HepG2 (cell line): Measurements from ENCODE around the gene DOCK10. TPM values are rescaled to one million over a fixed set of nuclear protein-coding genes. Genes with fewer than 3 reads are reported as not detected.

Experiments used
- ATAC-seq: fragments of 200-7000 bp; cut with Tn5 transposase; 3 replicates; pipeline ENCODE4 v1.9.1; 2020; ENCODE audit warnings: mild to moderate bottlenecking, moderate library complexity
- BruUV-seq: library from RNA; stranded (reverse); fragments of 400-500 nt; replicated peaks from 2 replicates; lab custom pipeline; 2021; lab: Mats Ljungman, UMichigan
- CTCF ChIA-PET: fragments of 300-600 bp; formaldehyde crosslinking; extraction: SDS; loops from one replicate; lab custom pipeline; 2021; ENCODE audit warnings: low total read pairs, inconsistent platforms, low intra/inter-chr PET ratio; lab: Yijun Ruan, JAX
- POLR2A ChIA-PET: fragments of 350-600 bp; sonication (Branson Sonifier 250); formaldehyde crosslinking; loops from one replicate; lab custom pipeline; 2020; ENCODE audit warnings: antibody characterized with exemption, inconsistent platforms; lab: Yijun Ruan, JAX
- DNase-seq: peaks from one replicate; pipeline ENCODE4 v3.0.0-alpha.2; 2015; ENCODE audit warnings: low spot score
- FAIRE-seq: peaks from 3 replicates; lab custom pipeline; 2011; peaks lifted over from hg19 to GRCh38; lab: Jason Lieb, UNC
- H2AFZ ChIP-seq: one replicate; pipeline ENCODE4 v1.6.1; 2011; ENCODE audit warnings: low read length, inconsistent platforms
- H3K27ac ChIP-seq: fragments of 300-600 bp; 3 replicates; pipeline ENCODE4 v1.8.0; 2011; ENCODE audit warnings: mixed run types, mild to moderate bottlenecking, mixed read lengths, low read length, inconsistent platforms; ENCODE audit not compliant: insufficient read depth; ENCODE audit errors: extremely low read length
- H3K27me3 ChIP-seq, 2 experiments: fragments of 200-600 bp in 1 of 2; 2 replicates in 1 of 2; 3 replicates in 1 of 2; pipeline versions ENCODE4 v1.6.0 to v1.8.0; 2011; ENCODE audit warnings: low read length in 2 of 2, mild to moderate bottlenecking in 2 of 2, moderate library complexity in 2 of 2, inconsistent platforms in 1 of 2; ENCODE audit not compliant: insufficient read depth in 2 of 2, control insufficient read depth in 1 of 2
- H3K36me3 ChIP-seq, 2 experiments: fragments of 200-600 bp in 1 of 2; replicated peaks in 1 of 2; 2 replicates in 1 of 2; 3 replicates in 1 of 2; pipeline versions ENCODE4 v1.5.1 to v1.8.0; 2011; ENCODE audit warnings: low read length in 2 of 2, inconsistent platforms in 1 of 2; ENCODE audit not compliant: insufficient read depth in 2 of 2, control insufficient read depth in 1 of 2
- H3K4me1 ChIP-seq: 2 replicates; pipeline ENCODE4 v1.5.1; 2012; ENCODE audit warnings: low read length, inconsistent platforms; ENCODE audit not compliant: insufficient read depth
- H3K4me2 ChIP-seq: 2 replicates; pipeline ENCODE4 v1.6.0; 2011; ENCODE audit warnings: low read depth, low read length, inconsistent platforms
- H3K4me3 ChIP-seq, 3 experiments: fragments of 200-600 bp in 1 of 3; sonication (generic), shearing (Covaris generic) in 1 of 3; replicated peaks in 1 of 3; 2 replicates each; pipeline ENCODE4 v1.5.1; 2011 to 2016; ENCODE audit warnings: low read length in 3 of 3, inconsistent platforms in 2 of 3, low read depth in 2 of 3, mild to moderate bottlenecking in 2 of 3, control low read depth in 1 of 3, mixed read lengths in 1 of 3; ENCODE audit not compliant: insufficient read depth in 1 of 3
- H3K79me2 ChIP-seq: one replicate; pipeline ENCODE4 v1.6.1; 2011; ENCODE audit warnings: low read length, inconsistent platforms; ENCODE audit not compliant: insufficient read depth
- H3K9ac ChIP-seq: 2 replicates; pipeline ENCODE4 v1.6.0; 2011; ENCODE audit warnings: mild to moderate bottlenecking, low read depth, low read length, inconsistent platforms; ENCODE audit not compliant: insufficient read depth
- H3K9me3 ChIP-seq: 2 replicates; pipeline ENCODE4 v1.5.1; 2012; ENCODE audit warnings: mild to moderate bottlenecking, low read length
- H4K20me1 ChIP-seq: 2 replicates; pipeline ENCODE4 v1.6.0; 2011; ENCODE audit warnings: inconsistent platforms, mild to moderate bottlenecking, low read length, moderate library complexity; ENCODE audit not compliant: insufficient read depth
- ETV5 ChIP-seq: IDR thresholded peaks from 2 replicates; pipeline ENCODE4 v1.6.1; 2018; ENCODE audit warnings: missing biosample characterization, missing genetic modification reagents, inconsistent platforms, borderline replicate concordance
- PRDM10 ChIP-seq: sonication (generic); formaldehyde crosslinking; IDR thresholded peaks from 2 replicates; pipeline ENCODE4 v1.4.0; 2020; ENCODE audit warnings: low read depth, missing genetic modification reagents
- SATB2 ChIP-seq: sonication (generic); formaldehyde crosslinking; IDR thresholded peaks from 2 replicates; pipeline ENCODE4 v1.5.0; 2020; ENCODE audit warnings: missing genetic modification reagents
- ZFP37 ChIP-seq: sonication (generic); formaldehyde crosslinking; IDR thresholded peaks from 2 replicates; pipeline ENCODE4 v1.4.0; 2020; ENCODE audit warnings: missing genetic modification reagents, borderline replicate concordance
- WGBS: methylation state at CpG from one replicate; pipeline ENCODE4 v1.1.6; 2017; ENCODE audit warnings: low lambda C conversion rate; 5-methylcytosine and 5-hydroxymethylcytosine counted together
- in situ Hi-C: cut with HindIII; loops from 2 replicates; pipeline ENCODE4 v1.10.0; 2017; ENCODE audit warnings: low pct_unique_long_range_greater_than_20kb; ENCODE audit not compliant: extremely low pct_ligation_motif_present
- intact Hi-C: fragments of 100-400 bp; cut with micrococcal nuclease; formaldehyde crosslinking; loops from one replicate; pipeline ENCODE4 v1.10.0; 2022; ENCODE audit not compliant: unreplicated experiment
- polyA plus RNA-seq, 8 experiments: library from polyadenylated mRNA; depleted of rRNA in 3 of 8; stranded (reverse) in 7 of 8; unstranded in 1 of 8; fragments of >200 nt; fragmentation: Illumina TruSeq in 4 of 8; extraction: Trizol in 4 of 8; gene quantifications; 2 replicates each; pipeline versions ENCODE4 v1.2.1 to v1.2.3, GENCODE V29; 2011 to 2016; ENCODE audit warnings: low read depth in 4 of 8, missing spikeins in 1 of 8, mixed read lengths in 1 of 8; ENCODE audit not compliant: insufficient read depth in 1 of 8
- total RNA-seq, 5 experiments: library from RNA; depleted of rRNA; stranded (reverse); fragments of >200 nt; fragmentation: Illumina TruSeq; extraction: Trizol; gene quantifications; 2 replicates each; pipeline ENCODE4 v1.2.3, GENCODE V29; 2016; ENCODE audit warnings: low read depth in 1 of 5
- TF ChIP-seq, protein P1 (sequence below): sonication (generic); formaldehyde crosslinking; IDR thresholded peaks from 2 replicates; pipeline ENCODE4 v1.4.0; 2020; ENCODE audit warnings: missing genetic modification reagents
- TF ChIP-seq, protein P2 (sequence below), 2 experiments: sonication (generic) in 1 of 2; formaldehyde crosslinking in 1 of 2; IDR thresholded peaks; 2 replicates each; pipeline versions ENCODE4 v1.4.0 to v1.6.1; 2016 to 2020; ENCODE audit warnings: borderline replicate concordance in 1 of 2, low read depth in 1 of 2, mild to moderate bottlenecking in 1 of 2, missing genetic modification reagents in 1 of 2

Gene DOCK10
- total and polyA plus RNA-seq, 2 of the 13 experiments (the other 11 are each of a cell fraction or from before 2014, with no cell fraction given), result not detected

DNA sequence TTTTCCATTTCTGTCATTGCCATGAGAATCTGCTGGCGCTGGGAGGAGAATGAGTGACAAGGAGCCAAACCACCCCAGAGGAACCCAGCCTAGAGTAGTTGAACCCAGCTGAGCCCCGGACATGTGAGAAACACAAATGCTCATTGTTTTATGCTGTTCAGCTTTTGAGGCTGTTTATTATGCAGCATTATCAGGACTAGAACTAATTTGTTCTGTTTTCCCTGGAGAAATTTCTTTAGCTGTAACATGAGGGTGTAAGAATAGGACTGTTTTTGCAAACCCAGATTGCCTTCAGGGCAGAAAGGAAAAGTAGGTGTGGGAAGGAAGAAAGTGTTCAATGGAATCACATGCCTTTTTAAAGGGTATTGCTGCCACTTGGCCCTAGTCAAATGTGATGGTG, 28.5 kb upstream of the DOCK10 start:
- H3K36me3 ChIP-seq, result no peaks in the 10 kb centered on the region; a peak in 1 of 5 replicates
- FAIRE-seq, result no peak

More for the DNA sequence above, 28.5 kb upstream of the DOCK10 start:
- no peaks in the 10 kb centered on the region for H3K27me3 ChIP-seq
- no peak overlapping the region for H3K27ac ChIP-seq
- no peak overlapping the region for H3K9ac ChIP-seq
- POLR2A ChIA-PET, result no interaction called here
- H3K4me2 ChIP-seq, result no peak overlapping the region
- no peak overlapping the region for H2AFZ ChIP-seq
- intact Hi-C loops, result no loop called here
- DNase-seq, result no peak
- 3% methylated on average over 2 of the region's 2 CpGs for WGBS
- BruUV-seq, result no TSS peak
- no peaks in the 10 kb centered on the region for H3K79me2 ChIP-seq
- CTCF ChIA-PET, result no interaction called here
- peaks cover 36% of the 10 kb centered on the region for H3K9me3 ChIP-seq
- ATAC-seq, result no peak
- no peak overlapping the region for H3K4me3 ChIP-seq
- in situ Hi-C loops, result no loop called here
- TF ChIP-seq, protein P1, sequence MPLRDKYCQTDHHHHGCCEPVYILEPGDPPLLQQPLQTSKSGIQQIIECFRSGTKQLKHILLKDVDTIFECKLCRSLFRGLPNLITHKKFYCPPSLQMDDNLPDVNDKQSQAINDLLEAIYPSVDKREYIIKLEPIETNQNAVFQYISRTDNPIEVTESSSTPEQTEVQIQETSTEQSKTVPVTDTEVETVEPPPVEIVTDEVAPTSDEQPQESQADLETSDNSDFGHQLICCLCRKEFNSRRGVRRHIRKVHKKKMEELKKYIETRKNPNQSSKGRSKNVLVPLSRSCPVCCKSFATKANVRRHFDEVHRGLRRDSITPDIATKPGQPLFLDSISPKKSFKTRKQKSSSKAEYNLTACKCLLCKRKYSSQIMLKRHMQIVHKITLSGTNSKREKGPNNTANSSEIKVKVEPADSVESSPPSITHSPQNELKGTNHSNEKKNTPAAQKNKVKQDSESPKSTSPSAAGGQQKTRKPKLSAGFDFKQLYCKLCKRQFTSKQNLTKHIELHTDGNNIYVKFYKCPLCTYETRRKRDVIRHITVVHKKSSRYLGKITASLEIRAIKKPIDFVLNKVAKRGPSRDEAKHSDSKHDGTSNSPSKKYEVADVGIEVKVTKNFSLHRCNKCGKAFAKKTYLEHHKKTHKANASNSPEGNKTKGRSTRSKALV (CRISPR knock-in tag), result no peak
- TF ChIP-seq SATB2 (CRISPR knock-in tag) (no peak), ZFP37 (CRISPR knock-in tag) (no peak), PRDM10 (CRISPR knock-in tag) (no peak), ETV5 (CRISPR knock-in tag) (no peak)
- TF ChIP-seq, protein P2, sequence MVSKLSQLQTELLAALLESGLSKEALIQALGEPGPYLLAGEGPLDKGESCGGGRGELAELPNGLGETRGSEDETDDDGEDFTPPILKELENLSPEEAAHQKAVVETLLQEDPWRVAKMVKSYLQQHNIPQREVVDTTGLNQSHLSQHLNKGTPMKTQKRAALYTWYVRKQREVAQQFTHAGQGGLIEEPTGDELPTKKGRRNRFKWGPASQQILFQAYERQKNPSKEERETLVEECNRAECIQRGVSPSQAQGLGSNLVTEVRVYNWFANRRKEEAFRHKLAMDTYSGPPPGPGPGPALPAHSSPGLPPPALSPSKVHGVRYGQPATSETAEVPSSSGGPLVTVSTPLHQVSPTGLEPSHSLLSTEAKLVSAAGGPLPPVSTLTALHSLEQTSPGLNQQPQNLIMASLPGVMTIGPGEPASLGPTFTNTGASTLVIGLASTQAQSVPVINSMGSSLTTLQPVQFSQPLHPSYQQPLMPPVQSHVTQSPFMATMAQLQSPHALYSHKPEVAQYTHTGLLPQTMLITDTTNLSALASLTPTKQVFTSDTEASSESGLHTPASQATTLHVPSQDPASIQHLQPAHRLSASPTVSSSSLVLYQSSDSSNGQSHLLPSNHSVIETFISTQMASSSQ (IDR thresholded peaks at IDR 0.05; ENCODE audit: low read depth), result no peak
- TF ChIP-seq, protein P2 (CRISPR knock-in tag; IDR thresholded peaks at IDR 0.05; ENCODE audit: borderline replicate concordance), result no peak
- no peaks in the 10 kb centered on the region for H4K20me1 ChIP-seq
- H3K4me1 ChIP-seq, result no peaks in the 10 kb centered on the region
